Smooth muscle cell (in vitro differentiated cells): ENCODE results near the gene PPIC. TPM values are rescaled to one million over a fixed set of nuclear protein-coding genes. Genes with fewer than 3 reads are reported as not detected.
"Not testable (repeated sequence)": the region's sequence is repeated elsewhere in the genome, so short reads cannot be mapped to it uniquely, and the experiment has no call there.

Experiments
- DNase-seq: peaks from one replicate; lab custom pipeline; 2025; ENCODE audit not compliant: unreplicated experiment; lab: John Stamatoyannopoulos, UW
- H2AFZ ChIP-seq: fragments of 200-600 bp; sonication (generic); 2 replicates; pipeline ENCODE4 v1.6.0; 2016; ENCODE audit warnings: antibody characterized with exemption, low read depth, mild to moderate bottlenecking
- H3F3A ChIP-seq: fragments of 200-600 bp; sonication (generic); 2 replicates; pipeline ENCODE4 v1.6.0; 2017; ENCODE audit warnings: antibody characterized with exemption, low read depth
- H3K27ac ChIP-seq: fragments of 200-600 bp; sonication (generic); 2 replicates; pipeline ENCODE4 v1.5.1; 2016; ENCODE audit warnings: low read depth, mild to moderate bottlenecking
- H3K27me3 ChIP-seq: fragments of 200-600 bp; sonication (generic); 2 replicates; pipeline ENCODE4 v1.6.1; 2016; ENCODE audit warnings: low read depth, mild to moderate bottlenecking
- H3K36me3 ChIP-seq: fragments of 200-600 bp; sonication (generic); 2 replicates; pipeline ENCODE4 v1.5.1; 2016; ENCODE audit warnings: low read depth
- H3K4me1 ChIP-seq: fragments of 200-600 bp; sonication (generic); 2 replicates; pipeline ENCODE4 v1.5.1; 2016; ENCODE audit warnings: low read depth
- H3K4me2 ChIP-seq: fragments of 200-600 bp; sonication (generic); 2 replicates; pipeline ENCODE4 v1.6.0; 2016; ENCODE audit warnings: mild to moderate bottlenecking
- H3K4me3 ChIP-seq: fragments of 200-600 bp; sonication (generic); 2 replicates; pipeline ENCODE4 v1.5.1; 2016; ENCODE audit warnings: mild to moderate bottlenecking
- H3K79me2 ChIP-seq: fragments of 200-600 bp; sonication (generic); 2 replicates; pipeline ENCODE4 v1.6.0; 2016; ENCODE audit warnings: low read depth, mild to moderate bottlenecking
- H3K9ac ChIP-seq: fragments of 200-600 bp; sonication (generic); 2 replicates; pipeline ENCODE4 v1.6.0; 2016; ENCODE audit warnings: low read depth
- H3K9me3 ChIP-seq: fragments of 200-600 bp; sonication (generic); replicated peaks from 2 replicates; pipeline ENCODE4 v1.5.1; 2016; ENCODE audit warnings: low read depth
- H4K20me1 ChIP-seq: fragments of 200-600 bp; sonication (generic); 2 replicates; pipeline ENCODE4 v1.6.0; 2016; ENCODE audit warnings: low read depth
- WGBS: methylation state at CpG from one replicate; pipeline ENCODE4 v1.1.7; 2016; ENCODE audit warnings: low lambda C conversion rate; 5-methylcytosine and 5-hydroxymethylcytosine counted together
- polyA plus RNA-seq: library from polyadenylated mRNA; unstranded; fragments of >200 nt; fragmentation: Nextera tagmentation; extraction: Ambion mirVana; gene quantifications from 2 replicates; pipeline ENCODE4 v1.2.1, GENCODE V29; 2016
- total RNA-seq: library from RNA; depleted of rRNA; stranded (reverse); fragments of >200 nt; gene quantifications from 2 replicates; pipeline ENCODE4 v1.2.3, GENCODE V29; 2014
- TF ChIP-seq, protein P1 (sequence below): fragments of 200-600 bp; sonication (generic); IDR thresholded peaks from 2 replicates; pipeline ENCODE4 v1.5.1; 2017; ENCODE audit warnings: borderline replicate concordance, mild to moderate bottlenecking, antibody characterized with exemption; ENCODE audit not compliant: insufficient read depth, poor library complexity, severe bottlenecking

The PPIC gene
- total and polyA plus RNA-seq, 2 experiments from 2014 or later = 119 to 331 TPM

GRCh38 chr5:122981846-122982245, 54.7 kb downstream of the PPIC start:
- Histone ChIP-seq H3K9ac (no peak overlapping the region), H3F3A (no peaks in the 10 kb centered on the region), H3K4me2 (no peak overlapping the region), H3K27ac (no peak overlapping the region), H3K79me2 (no peaks in the 10 kb centered on the region), H3K36me3 (no peaks in the 10 kb centered on the region), H3K4me3 (no peak overlapping the region), H3K4me1 (no peaks in the 10 kb centered on the region), H2AFZ (no peak overlapping the region), H3K27me3 (no peaks in the 10 kb centered on the region), H4K20me1 (peaks cover 9% of the 10 kb centered on the region), H3K9me3 (no peaks in the 10 kb centered on the region)
- WGBS = 81% methylated on average over 2 of the region's 2 CpGs
- no peak for DNase-seq
- TF ChIP-seq, protein P1, sequence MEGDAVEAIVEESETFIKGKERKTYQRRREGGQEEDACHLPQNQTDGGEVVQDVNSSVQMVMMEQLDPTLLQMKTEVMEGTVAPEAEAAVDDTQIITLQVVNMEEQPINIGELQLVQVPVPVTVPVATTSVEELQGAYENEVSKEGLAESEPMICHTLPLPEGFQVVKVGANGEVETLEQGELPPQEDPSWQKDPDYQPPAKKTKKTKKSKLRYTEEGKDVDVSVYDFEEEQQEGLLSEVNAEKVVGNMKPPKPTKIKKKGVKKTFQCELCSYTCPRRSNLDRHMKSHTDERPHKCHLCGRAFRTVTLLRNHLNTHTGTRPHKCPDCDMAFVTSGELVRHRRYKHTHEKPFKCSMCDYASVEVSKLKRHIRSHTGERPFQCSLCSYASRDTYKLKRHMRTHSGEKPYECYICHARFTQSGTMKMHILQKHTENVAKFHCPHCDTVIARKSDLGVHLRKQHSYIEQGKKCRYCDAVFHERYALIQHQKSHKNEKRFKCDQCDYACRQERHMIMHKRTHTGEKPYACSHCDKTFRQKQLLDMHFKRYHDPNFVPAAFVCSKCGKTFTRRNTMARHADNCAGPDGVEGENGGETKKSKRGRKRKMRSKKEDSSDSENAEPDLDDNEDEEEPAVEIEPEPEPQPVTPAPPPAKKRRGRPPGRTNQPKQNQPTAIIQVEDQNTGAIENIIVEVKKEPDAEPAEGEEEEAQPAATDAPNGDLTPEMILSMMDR = no peak

DNA sequence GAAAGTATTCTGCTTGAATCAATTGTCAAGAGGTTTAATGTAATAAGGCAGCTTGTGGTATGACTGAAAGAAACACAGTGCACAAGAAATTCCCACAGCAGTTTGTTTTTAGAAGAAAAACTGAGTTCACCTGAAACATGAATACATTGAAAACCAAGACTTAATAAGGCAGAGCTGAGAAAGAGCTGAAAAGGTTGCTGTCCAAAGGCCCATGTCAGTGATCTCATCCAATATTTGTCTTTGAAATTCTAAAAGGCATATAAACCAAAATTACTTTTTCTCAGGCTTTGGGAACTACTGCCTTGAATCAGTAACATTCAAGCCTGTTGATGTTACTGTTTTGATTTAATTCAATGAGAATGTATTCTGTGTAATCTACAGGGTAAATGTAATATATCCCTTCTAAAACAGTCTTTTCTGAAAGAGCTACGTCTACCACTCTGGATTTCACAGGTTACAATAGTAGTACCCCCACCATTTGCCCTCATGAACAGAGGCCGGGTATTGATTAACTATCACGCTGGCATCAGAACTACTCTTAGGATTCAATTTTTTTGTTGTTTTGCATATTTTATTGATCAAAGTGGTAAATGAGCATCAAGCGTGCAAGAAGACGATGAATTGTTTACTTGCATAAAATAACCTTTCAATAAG, 57.8 kb downstream of the PPIC start:
- no peaks in the 10 kb centered on the region for H3K4me1 ChIP-seq
- no peak overlapping the region for H3K4me2 ChIP-seq
- H3K79me2 ChIP-seq = no peaks in the 10 kb centered on the region
- TF ChIP-seq, protein P1 = no peak
- no peaks in the 10 kb centered on the region for H3K27me3 ChIP-seq
- H3K4me3 ChIP-seq = no peak overlapping the region
- H3K9me3 ChIP-seq = no peaks in the 10 kb centered on the region
- no peak overlapping the region for H2AFZ ChIP-seq
- no peaks in the 10 kb centered on the region for H3K36me3 ChIP-seq
- no peak overlapping the region for H3K27ac ChIP-seq
- WGBS = 89% methylated on average over 5 of the region's 5 CpGs
- no peaks in the 10 kb centered on the region for H3F3A ChIP-seq
- no peak for DNase-seq
- H3K9ac ChIP-seq = no peak overlapping the region
- H4K20me1 ChIP-seq = peaks cover 9% of the 10 kb centered on the region

DNA sequence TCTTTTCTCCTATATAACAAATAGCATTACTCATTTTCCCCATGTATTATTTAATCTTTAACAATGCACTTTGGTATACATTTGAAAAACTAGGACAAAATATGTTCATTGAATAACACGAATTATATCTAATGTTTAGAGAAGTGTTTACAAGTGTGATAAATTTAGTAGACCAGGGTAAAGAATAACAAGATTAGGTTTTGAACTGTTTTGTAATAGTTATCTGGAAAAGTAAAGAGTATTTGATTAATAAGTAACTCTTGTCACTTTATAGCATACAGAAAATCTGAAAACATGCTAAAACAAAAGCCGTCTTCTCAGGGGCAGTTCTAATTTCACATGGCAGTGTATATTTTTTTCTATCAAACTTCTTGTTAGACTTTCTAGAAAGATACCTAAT, 58.5 kb downstream of the PPIC start:
- no peak for DNase-seq
- Histone ChIP-seq H2AFZ (no peak overlapping the region), H3K9me3 (no peaks in the 10 kb centered on the region), H3K27me3 (no peaks in the 10 kb centered on the region), H3K36me3 (no peaks in the 10 kb centered on the region), H3K9ac (no peak overlapping the region), H3K79me2 (no peaks in the 10 kb centered on the region), H3K4me2 (no peak overlapping the region), H3K27ac (no peak overlapping the region), H3K4me1 (no peaks in the 10 kb centered on the region), H3F3A (no peaks in the 10 kb centered on the region), H4K20me1 (peaks cover 9% of the 10 kb centered on the region), H3K4me3 (no peak overlapping the region)
- TF ChIP-seq, protein P1 = no peak
- WGBS = 90% methylated on average over 2 of the region's 2 CpGs

DNA sequence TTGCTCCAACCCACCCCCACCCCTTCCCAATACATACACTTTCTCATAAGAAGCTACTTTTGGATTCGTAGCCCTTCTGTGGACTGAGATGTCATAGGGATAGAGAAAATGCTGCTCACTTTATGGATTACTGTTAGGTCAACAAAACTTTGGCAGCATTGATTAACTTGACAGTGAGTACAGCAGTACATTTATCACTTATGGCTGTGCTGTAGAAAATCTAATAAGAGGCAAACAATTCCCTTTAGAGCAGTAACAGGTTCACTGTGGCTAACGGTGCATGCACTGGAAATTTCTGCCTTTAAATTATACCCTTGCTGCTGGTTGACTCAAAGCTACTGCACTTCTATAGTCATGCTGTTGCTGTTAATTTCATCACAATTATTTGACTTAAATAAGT, 59.2 kb downstream of the PPIC start:
- Histone ChIP-seq H3K79me2 (no peaks in the 10 kb centered on the region), H4K20me1 (peaks cover 9% of the 10 kb centered on the region), H3F3A (no peaks in the 10 kb centered on the region), H3K27ac (no peak overlapping the region), H3K36me3 (no peaks in the 10 kb centered on the region), H3K4me2 (no peak overlapping the region), H2AFZ (no peak overlapping the region), H3K27me3 (no peaks in the 10 kb centered on the region), H3K4me3 (no peak overlapping the region), H3K9me3 (no peaks in the 10 kb centered on the region), H3K9ac (no peak overlapping the region), H3K4me1 (no peaks in the 10 kb centered on the region)
- TF ChIP-seq, protein P1 = no peak
- 85% methylated on average over 2 of the region's 2 CpGs for WGBS
- no peak for DNase-seq

- H3K9ac ChIP-seq, H3K36me3 ChIP-seq, H4K20me1 ChIP-seq, DNase-seq, H3K4me3 ChIP-seq, H3K4me1 ChIP-seq, H3K9me3 ChIP-seq, H3K27ac ChIP-seq, H3K27me3 ChIP-seq, H3F3A ChIP-seq, H2AFZ ChIP-seq, H3K79me2 ChIP-seq, H3K4me2 ChIP-seq: not testable (repeated sequence)
- 94% methylated on average over 3 of the region's 3 CpGs for WGBS
Measured at GRCh38 chr5:122974251-122974650, 62.3 kb downstream of the PPIC start.
